K562 (cell line): ENCODE measurements around the gene NR3C1. TPM values are rescaled to one million over a fixed set of nuclear protein-coding genes. Genes with fewer than 3 reads are reported as not detected.

ENCODE experiments used
- ATAC-seq: fragments of 200-7000 bp; cut with Tn5 transposase; 3 replicates; pipeline ENCODE4 v1.9.1; 2020; ENCODE audit warnings: moderate library complexity
- BruUV-seq: library from RNA; stranded (reverse); fragments of 400-500 nt; replicated peaks from 2 replicates; lab custom pipeline; 2021; lab: Mats Ljungman, UMichigan
- CTCF ChIA-PET: fragments of 300-600 bp; formaldehyde crosslinking; extraction: SDS; loops from one replicate; lab custom pipeline; 2021; ENCODE audit warnings: low intra/inter-chr PET ratio; lab: Yijun Ruan, JAX
- POLR2A ChIA-PET: fragments of 300-600, 350-650 bp; sonication (Branson Sonifier 250); formaldehyde crosslinking; extraction: SDS; loops from one replicate; lab custom pipeline; 2021; ENCODE audit warnings: antibody characterized with exemption, inconsistent platforms; lab: Yijun Ruan, JAX
- DNase-seq, 4 experiments: peaks; one replicate each; pipeline versions ENCODE4 v3.0.0 to v3.0.0-alpha.2; 2011 to 2018; ENCODE audit warnings: low spot score in 3 of 4, mixed read lengths in 3 of 4; ENCODE audit errors: extremely low read depth in 1 of 4
- FAIRE-seq: peaks from 2 replicates; lab custom pipeline; 2011; peaks lifted over from hg19 to GRCh38; lab: Jason Lieb, UNC
- H2AFZ ChIP-seq: 2 replicates; pipeline ENCODE4 v1.6.0; 2011; ENCODE audit warnings: low read depth, low read length, control low read depth, inconsistent platforms
- H3K27ac ChIP-seq: fragments of 200-600 bp; 3 replicates; pipeline ENCODE4 v1.8.0; 2011; ENCODE audit warnings: low read depth, mild to moderate bottlenecking, control low read depth, inconsistent platforms, low read length, moderate library complexity, mixed read lengths; ENCODE audit errors: extremely low read depth
- H3K27me3 ChIP-seq, 2 experiments: fragments of 300-600 bp in 1 of 2; 2 replicates in 1 of 2; 3 replicates in 1 of 2; pipeline versions ENCODE4 v1.6.0 to v1.8.0; 2011; ENCODE audit warnings: inconsistent platforms in 2 of 2, low read length in 2 of 2, mild to moderate bottlenecking in 1 of 2, mixed read lengths in 1 of 2, moderate library complexity in 1 of 2; ENCODE audit not compliant: control insufficient read depth in 2 of 2, insufficient read depth in 2 of 2
- H3K36me3 ChIP-seq: fragments of 300-600 bp; 3 replicates; pipeline ENCODE4 v1.8.0; 2011; ENCODE audit warnings: mild to moderate bottlenecking, low read length, inconsistent platforms; ENCODE audit not compliant: control insufficient read depth, insufficient read depth
- H3K4me1 ChIP-seq, 2 experiments: fragments of 200-600 bp in 1 of 2; replicated peaks in 1 of 2; 2 replicates in 1 of 2; 3 replicates in 1 of 2; pipeline versions ENCODE4 v1.5.1 to v1.8.0; 2011; ENCODE audit warnings: inconsistent platforms in 2 of 2, low read length in 2 of 2, mild to moderate bottlenecking in 1 of 2, mixed read lengths in 1 of 2, moderate library complexity in 1 of 2; ENCODE audit not compliant: control insufficient read depth in 2 of 2, insufficient read depth in 2 of 2
- H3K4me2 ChIP-seq: 2 replicates; pipeline ENCODE4 v1.6.1; 2011; ENCODE audit warnings: low read length, control low read depth, inconsistent platforms, mixed read lengths; ENCODE audit not compliant: insufficient read depth
- H3K4me3 ChIP-seq: fragments of 200-600 bp; sonication (generic), shearing (Covaris generic); 2 replicates; pipeline ENCODE4 v1.5.1; 2016; ENCODE audit warnings: control low read depth, inconsistent platforms
- H3K79me2 ChIP-seq: fragments of 200-600 bp; 3 replicates; pipeline ENCODE4 v1.8.0; 2011; ENCODE audit warnings: low read length, inconsistent platforms; ENCODE audit not compliant: control insufficient read depth, insufficient read depth
- H3K9ac ChIP-seq, 2 experiments: 2 replicates each; pipeline versions ENCODE4 v1.6.0 to v1.6.1; 2011; ENCODE audit warnings: low read depth in 2 of 2, low read length in 2 of 2, control low read depth in 1 of 2, inconsistent platforms in 1 of 2, mild to moderate bottlenecking in 1 of 2, mixed read lengths in 1 of 2; ENCODE audit not compliant: insufficient read depth in 1 of 2
- H3K9me1 ChIP-seq: one replicate; pipeline ENCODE4 v1.6.0; 2011; ENCODE audit warnings: inconsistent platforms, mild to moderate bottlenecking, low read length, moderate library complexity; ENCODE audit not compliant: control insufficient read depth, insufficient read depth
- H3K9me3 ChIP-seq: replicated peaks from 2 replicates; pipeline ENCODE4 v1.5.1; 2011; ENCODE audit warnings: low read depth, low read length, inconsistent platforms; ENCODE audit not compliant: control insufficient read depth, insufficient read depth
- H4K20me1 ChIP-seq: replicated peaks from 2 replicates; pipeline ENCODE4 v1.6.1; 2011; ENCODE audit warnings: low read length, inconsistent platforms, mixed read lengths; ENCODE audit not compliant: control insufficient read depth, insufficient read depth
- ATF1 ChIP-seq, 2 experiments: fragments of 450-650 bp in 1 of 2; IDR thresholded peaks; 2 replicates each; pipeline ENCODE4 v1.6.1; 2016; ENCODE audit warnings: missing compliant biosample characterization in 1 of 2, missing genetic modification characterization in 1 of 2
- FOXJ3 ChIP-seq: sonication (generic); formaldehyde crosslinking; IDR thresholded peaks from 2 replicates; pipeline ENCODE4 v1.4.0; 2020; ENCODE audit warnings: mild to moderate bottlenecking, missing genetic modification reagents
- HMG20A ChIP-seq: fragments of 450-650 bp; formaldehyde crosslinking; conservative IDR thresholded peaks from 2 replicates; pipeline ENCODE4 v1.4.0; 2020; ENCODE audit warnings: mild to moderate bottlenecking, mixed read lengths
- HMGN3 ChIP-seq: IDR thresholded peaks from 2 replicates; pipeline ENCODE4 v1.6.1; 2011; ENCODE audit warnings: borderline replicate concordance, low read depth, mild to moderate bottlenecking, mixed read lengths, low read length; ENCODE audit not compliant: insufficient read length; ENCODE audit errors: extremely low read depth
- MEF2D ChIP-seq: conservative IDR thresholded peaks from 2 replicates; pipeline ENCODE4 v1.6.1; 2016; ENCODE audit warnings: low read depth, missing genetic modification characterization, missing compliant biosample characterization
- MYNN ChIP-seq, 2 experiments: sonication (generic); formaldehyde crosslinking in 1 of 2; IDR thresholded peaks; 2 replicates each; pipeline versions ENCODE4 v1.5.0 to v1.6.1; 2016 to 2020; ENCODE audit warnings: antibody characterized with exemption in 1 of 2, missing genetic modification reagents in 1 of 2
- SLC30A9 ChIP-seq: fragments of 250-450 bp; sonication (Bioruptor Pico); IDR thresholded peaks from 2 replicates; pipeline ENCODE4 v1.8.0; 2022; ENCODE audit warnings: mild to moderate bottlenecking, moderate library complexity
- ZNF444 ChIP-seq: fragments of 250-450 bp; sonication (Bioruptor Pico); IDR thresholded peaks from 2 replicates; pipeline ENCODE4 v1.4.0; 2020; ENCODE audit warnings: mild to moderate bottlenecking, moderate library complexity
- ZNF717 ChIP-seq: fragments of 250-450 bp; sonication (Bioruptor Pico); IDR thresholded peaks from 2 replicates; pipeline ENCODE4 v1.5.0; 2021
- ZNF764 ChIP-seq: fragments of 250-450 bp; sonication (Bioruptor Pico); IDR thresholded peaks from 2 replicates; pipeline ENCODE4 v1.4.0; 2020; ENCODE audit warnings: low read depth, mild to moderate bottlenecking, moderate library complexity
- ZNF785 ChIP-seq: fragments of 250-450 bp; sonication (Bioruptor Pico); IDR thresholded peaks from 2 replicates; pipeline ENCODE4 v1.4.0; 2020; ENCODE audit warnings: mild to moderate bottlenecking
- WGBS: fragments of 100-300 bp; shearing (Covaris generic); methylation state at CpG from one replicate; pipeline ENCODE4 v1.1.6; 2016; ENCODE audit warnings: low coverage, mixed read lengths; ENCODE audit not compliant: insufficient coverage; ENCODE audit errors: missing lambda C conversion rate; 5-methylcytosine and 5-hydroxymethylcytosine counted together
- in situ Hi-C: fragments of 300-500 bp; cut with MboI; formaldehyde crosslinking; loops from 4 replicates; pipeline ENCODE4 v1.15.0; 2018; ENCODE audit warnings: inconsistent platforms, mixed read lengths
- intact Hi-C: fragments of 100-400 bp; cut with micrococcal nuclease; formaldehyde crosslinking; loops from 2 replicates; pipeline ENCODE4 v1.14.2; 2022
- polyA plus RNA-seq, 8 experiments: library from polyadenylated mRNA; depleted of rRNA in 4 of 8; stranded (reverse) in 5 of 8; unstranded in 3 of 8; fragments of >200 nt; fragmentation: Nextera tagmentation in 2 of 8; fragmentation: Illumina TruSeq in 1 of 8; extraction: Ambion mirVana in 2 of 8; extraction: Trizol in 1 of 8; gene quantifications; 2 replicates each; pipeline versions ENCODE4 v1.2.1 to v1.2.3, GENCODE V29; 2011 to 2014; ENCODE audit warnings: inconsistent platforms in 1 of 8, missing spikeins in 1 of 8
- total RNA-seq, 7 experiments: library from RNA; depleted of rRNA in 6 of 7; stranded (reverse); fragments of >200 nt in 6 of 7; fragmentation: Illumina TruSeq in 2 of 7; extraction: Trizol in 2 of 7; gene quantifications; 2 replicates each; pipeline versions ENCODE4 v1.2.1 to v1.2.3, GENCODE V29; 2011 to 2021; ENCODE audit warnings: low replicate concordance in 1 of 7
- TF ChIP-seq, protein P1 (sequence below): fragments of 450-650 bp; IDR thresholded peaks from 2 replicates; pipeline ENCODE4 v1.7.0; 2016; ENCODE audit warnings: borderline replicate concordance

Gene NR3C1
- total and polyA plus RNA-seq, 9 of the 15 experiments (the other 6 are each of a cell fraction or from before 2014, with no cell fraction given), result 8.2 to 36.0 (median 15.0) TPM

DNA sequence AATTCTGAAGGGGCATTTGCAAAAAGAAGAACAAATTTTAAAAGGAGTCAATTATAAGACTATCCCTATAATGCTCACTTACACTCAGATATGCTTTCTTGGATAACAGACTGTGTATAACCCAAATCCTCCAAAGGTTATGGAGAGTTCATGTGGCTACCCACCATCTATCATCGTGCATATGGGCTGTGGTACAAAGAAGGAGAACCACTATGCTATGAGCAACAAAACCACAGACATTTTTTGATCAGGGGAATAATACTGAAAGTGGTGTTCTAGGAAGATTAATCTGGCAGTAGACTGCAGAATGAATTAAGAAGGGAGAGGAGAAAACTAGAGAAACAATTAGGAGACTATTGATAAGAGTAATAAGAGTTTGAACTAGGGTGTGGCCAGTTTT is 16.8 kb downstream of the NR3C1 start:
- peaks cover 5% of the 10 kb centered on the region; the same call in 2 of the 3 replicates for H3K36me3 ChIP-seq
- DNase-seq (no peak), ATAC-seq (no peak), FAIRE-seq (no peak)
- no peaks in the 10 kb centered on the region for H3K27me3 ChIP-seq
- BruUV-seq, result no TSS peak
- 50% methylated on average over 1 of the region's 1 CpG for WGBS
- peaks cover 95% of the 10 kb centered on the region for H3K79me2 ChIP-seq
- in situ Hi-C loops (no loop called here), intact Hi-C loops (no loop called here)
- no peaks in the 10 kb centered on the region for H4K20me1 ChIP-seq
- H3K9me1 ChIP-seq, result no peaks in the 10 kb centered on the region
- ChIA-PET POLR2A (no interaction called here), CTCF (no interaction called here)
- no peak overlapping the region for H3K9ac ChIP-seq
- no peak overlapping the region for H3K4me2 ChIP-seq
- H3K9me3 ChIP-seq, result peaks cover 13% of the 10 kb centered on the region
- H3K27ac ChIP-seq, result no peak overlapping the region
- H2AFZ ChIP-seq, result no peak overlapping the region
- H3K4me1 ChIP-seq, result no peaks in the 10 kb centered on the region
- no peak overlapping the region for H3K4me3 ChIP-seq
- TF ChIP-seq, protein P1, sequence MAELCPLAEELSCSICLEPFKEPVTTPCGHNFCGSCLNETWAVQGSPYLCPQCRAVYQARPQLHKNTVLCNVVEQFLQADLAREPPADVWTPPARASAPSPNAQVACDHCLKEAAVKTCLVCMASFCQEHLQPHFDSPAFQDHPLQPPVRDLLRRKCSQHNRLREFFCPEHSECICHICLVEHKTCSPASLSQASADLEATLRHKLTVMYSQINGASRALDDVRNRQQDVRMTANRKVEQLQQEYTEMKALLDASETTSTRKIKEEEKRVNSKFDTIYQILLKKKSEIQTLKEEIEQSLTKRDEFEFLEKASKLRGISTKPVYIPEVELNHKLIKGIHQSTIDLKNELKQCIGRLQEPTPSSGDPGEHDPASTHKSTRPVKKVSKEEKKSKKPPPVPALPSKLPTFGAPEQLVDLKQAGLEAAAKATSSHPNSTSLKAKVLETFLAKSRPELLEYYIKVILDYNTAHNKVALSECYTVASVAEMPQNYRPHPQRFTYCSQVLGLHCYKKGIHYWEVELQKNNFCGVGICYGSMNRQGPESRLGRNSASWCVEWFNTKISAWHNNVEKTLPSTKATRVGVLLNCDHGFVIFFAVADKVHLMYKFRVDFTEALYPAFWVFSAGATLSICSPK, result no peak
- TF ChIP-seq ZNF764 (CRISPR knock-in tag) (no peak), ZNF444 (CRISPR knock-in tag) (no peak), ATF1 (CRISPR knock-in tag; IDR thresholded peaks at IDR 0.05) (no peak), ATF1 (tag; IDR thresholded peaks at IDR 0.05) (no peak), ZNF785 (CRISPR knock-in tag) (no peak), HMG20A (CRISPR knock-in tag) (no peak), ZNF717 (CRISPR knock-in tag) (no peak), MYNN (IDR thresholded peaks at IDR 0.05) (no peak), MYNN (CRISPR knock-in tag; IDR thresholded peaks at IDR 0.05) (no peak), HMGN3 (no peak), FOXJ3 (CRISPR knock-in tag) (no peak), MEF2D (no peak), SLC30A9 (CRISPR knock-in tag) (no peak)
